Activated naive CD8-positive, alpha-beta T cell treated with anti-CD3 and anti-CD28 coated beads, Interleukin-2, amount 50 U/mL, for 16 hours (primary cell): Measurements from ENCODE around the gene ANO2.
"Not testable (repeated sequence)": the region's sequence is repeated elsewhere in the genome, so short reads cannot be mapped to it uniquely, and the experiment has no call there.

Experiments used
- DNase-seq: peaks from one replicate; pipeline ENCODE4 v3.0.0-alpha.2; 2020; ENCODE audit warnings: low read depth, low spot score

ANO2 gene

GRCh38 chr12:5887819-5888218, 57.2 kb downstream of the ANO2 start:
- not testable (repeated sequence) for DNase-seq

GRCh38 chr12:5884866-5885265, 60.2 kb downstream of the ANO2 start:
- no peak for DNase-seq

- DNase-seq = no peak
Measured at GRCh38 chr12:5884285-5884684, 60.8 kb downstream of the ANO2 start.

- no peak for DNase-seq
Measured at GRCh38 chr12:5882511-5883190, 62.4 kb downstream of the ANO2 start.

- no peak for DNase-seq
Measured at GRCh38 chr12:5881666-5882065, 63.4 kb downstream of the ANO2 start.

- no peak for DNase-seq
Measured at GRCh38 chr12:5881101-5881606, 63.9 kb downstream of the ANO2 start.

GRCh38 chr12:5875851-5876250, 69.2 kb downstream of the ANO2 start:
- no peak for DNase-seq

GRCh38 chr12:5874514-5874913, 70.5 kb downstream of the ANO2 start:
- no peak for DNase-seq

GRCh38 chr12:5873281-5873919, 71.7 kb downstream of the ANO2 start:
- DNase-seq = no peak

GRCh38 chr12:5872745-5873144, 72.3 kb downstream of the ANO2 start:
- no peak for DNase-seq

GRCh38 chr12:5871741-5872140, 73.3 kb downstream of the ANO2 start:
- DNase-seq = no peak

GRCh38 chr12:5870183-5870582, 74.9 kb downstream of the ANO2 start:
- DNase-seq = no peak

GRCh38 chr12:5868625-5869295, 76.3 kb downstream of the ANO2 start:
- no peak for DNase-seq

- DNase-seq = no peak
Measured at GRCh38 chr12:5865397-5865796, 79.7 kb downstream of the ANO2 start.

GRCh38 chr12:5864972-5865371, 80.1 kb downstream of the ANO2 start:
- no peak for DNase-seq

- DNase-seq = no peak
Measured at GRCh38 chr12:5864301-5864700, 80.8 kb downstream of the ANO2 start.

- no peak for DNase-seq
Measured at GRCh38 chr12:5861416-5861815, 83.6 kb downstream of the ANO2 start.

GRCh38 chr12:5856692-5857091, 88.4 kb downstream of the ANO2 start:
- DNase-seq = no peak

- no peak for DNase-seq
Measured at GRCh38 chr12:5846950-5847349, 98.1 kb downstream of the ANO2 start.

GRCh38 chr12:5840944-5841343, 104.1 kb downstream of the ANO2 start:
- no peak for DNase-seq

- no peak for DNase-seq
Measured at GRCh38 chr12:5830111-5830510, 114.9 kb downstream of the ANO2 start.

- DNase-seq = no peak
Measured at GRCh38 chr12:5827591-5827990, 117.5 kb downstream of the ANO2 start.

GRCh38 chr12:5825761-5826160, 119.3 kb downstream of the ANO2 start:
- DNase-seq = not testable (repeated sequence)
